Cardiac muscle cell (in vitro differentiated cells and primary cell): ENCODE results near the gene NFAM1. TPM values are rescaled to one million over a fixed set of nuclear protein-coding genes. Genes with fewer than 3 reads are reported as not detected.

Source experiments
- DNase-seq, 2 donors: peaks; one replicate each; pipeline versions ENCODE4 v3.0.0 to v3.0.0-alpha.2; 2010 to 2017; ENCODE audit warnings: low read depth in 1 of 2, low spot score in 1 of 2
- H3K27ac ChIP-seq: fragments of 200-600 bp; sonication (generic); 2 replicates; pipeline ENCODE4 v1.5.1; 2016
- H3K27me3 ChIP-seq: fragments of 200-600 bp; sonication (generic); 2 replicates; pipeline ENCODE4 v1.6.0; 2016; ENCODE audit warnings: control low read depth
- H3K36me3 ChIP-seq: fragments of 200-600 bp; sonication (generic); 2 replicates; pipeline ENCODE4 v1.5.1; 2016; ENCODE audit warnings: control low read depth
- H3K4me1 ChIP-seq: fragments of 200-600 bp; sonication (generic); 2 replicates; pipeline ENCODE4 v1.8.1; 2017; ENCODE audit warnings: low read depth, mild to moderate bottlenecking, mixed run types
- H3K4me3 ChIP-seq: fragments of 200-600 bp; sonication (generic); 2 replicates; pipeline ENCODE4 v1.5.1; 2016; ENCODE audit warnings: mild to moderate bottlenecking
- H3K9me3 ChIP-seq: fragments of 200-600 bp; sonication (generic); 2 replicates; pipeline ENCODE4 v1.5.1; 2017; ENCODE audit warnings: low read depth, mild to moderate bottlenecking, control low read depth
- polyA plus RNA-seq: library from polyadenylated mRNA; unstranded; fragments of >200 nt; fragmentation: Nextera tagmentation; extraction: Ambion mirVana; gene quantifications from 2 replicates; pipeline ENCODE4 v1.2.1, GENCODE V29; 2016
- total RNA-seq: library from RNA; depleted of rRNA; stranded (reverse); fragments of >200 nt; gene quantifications from 2 replicates; pipeline ENCODE4 v1.2.3, GENCODE V29; 2016
- TF ChIP-seq, protein P1 (sequence below): IDR thresholded peaks from 2 replicates; pipeline ENCODE4 v1.5.1; 2012; ENCODE audit warnings: low read depth, mild to moderate bottlenecking, low read length

NFAM1 gene
- total and polyA plus RNA-seq, 2 experiments from 2014 or later, result 0.97 to 2.1 TPM

- TF ChIP-seq, protein P1, sequence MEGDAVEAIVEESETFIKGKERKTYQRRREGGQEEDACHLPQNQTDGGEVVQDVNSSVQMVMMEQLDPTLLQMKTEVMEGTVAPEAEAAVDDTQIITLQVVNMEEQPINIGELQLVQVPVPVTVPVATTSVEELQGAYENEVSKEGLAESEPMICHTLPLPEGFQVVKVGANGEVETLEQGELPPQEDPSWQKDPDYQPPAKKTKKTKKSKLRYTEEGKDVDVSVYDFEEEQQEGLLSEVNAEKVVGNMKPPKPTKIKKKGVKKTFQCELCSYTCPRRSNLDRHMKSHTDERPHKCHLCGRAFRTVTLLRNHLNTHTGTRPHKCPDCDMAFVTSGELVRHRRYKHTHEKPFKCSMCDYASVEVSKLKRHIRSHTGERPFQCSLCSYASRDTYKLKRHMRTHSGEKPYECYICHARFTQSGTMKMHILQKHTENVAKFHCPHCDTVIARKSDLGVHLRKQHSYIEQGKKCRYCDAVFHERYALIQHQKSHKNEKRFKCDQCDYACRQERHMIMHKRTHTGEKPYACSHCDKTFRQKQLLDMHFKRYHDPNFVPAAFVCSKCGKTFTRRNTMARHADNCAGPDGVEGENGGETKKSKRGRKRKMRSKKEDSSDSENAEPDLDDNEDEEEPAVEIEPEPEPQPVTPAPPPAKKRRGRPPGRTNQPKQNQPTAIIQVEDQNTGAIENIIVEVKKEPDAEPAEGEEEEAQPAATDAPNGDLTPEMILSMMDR, result no peak
- Histone ChIP-seq H3K4me1 (peaks cover 21% of the 10 kb centered on the region), H3K9me3 (no peaks in the 10 kb centered on the region), H3K36me3 (no peaks in the 10 kb centered on the region), H3K27ac (no peak overlapping the region), H3K27me3 (no peaks in the 10 kb centered on the region), H3K4me3 (no peak overlapping the region)
- peak in 1 of 2 donors; percentile 36 for DNase-seq
Observed at GRCh38 chr22:42433754-42434682, 1.8 kb upstream of the NFAM1 start.

DNA sequence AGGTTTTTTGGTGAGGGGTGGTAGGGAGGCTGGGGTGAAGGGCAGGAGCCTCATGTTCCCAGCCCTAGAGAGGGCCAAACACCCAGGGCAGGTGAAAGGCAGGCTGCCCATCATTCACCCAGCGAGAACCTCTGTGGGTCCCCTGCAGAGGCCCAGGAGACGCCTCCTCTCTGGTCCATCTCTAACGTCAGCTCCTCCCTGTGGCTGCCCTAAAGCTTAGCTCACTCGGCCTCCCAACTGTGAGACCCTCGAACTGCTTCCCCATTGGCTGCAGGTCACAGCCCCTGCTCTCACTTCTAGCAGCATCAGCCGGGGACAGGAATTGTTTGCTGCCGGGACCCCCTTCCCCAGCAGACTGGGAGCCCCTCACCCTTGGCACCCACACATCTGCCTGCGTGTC is 615 bp upstream of the NFAM1 start:
- no peak for DNase-seq
- Histone ChIP-seq H3K9me3 (no peaks in the 10 kb centered on the region), H3K36me3 (no peaks in the 10 kb centered on the region), H3K4me1 (peaks cover 18% of the 10 kb centered on the region), H3K4me3 (no peak overlapping the region), H3K27ac (no peak overlapping the region), H3K27me3 (no peaks in the 10 kb centered on the region)
- TF ChIP-seq, protein P1, result no peak

- no peak for DNase-seq
- H3K4me1 ChIP-seq, result peaks cover 18% of the 10 kb centered on the region
- H3K36me3 ChIP-seq, result no peaks in the 10 kb centered on the region
- TF ChIP-seq, protein P1, result no peak
- H3K27me3 ChIP-seq, result no peaks in the 10 kb centered on the region
- H3K9me3 ChIP-seq, result no peaks in the 10 kb centered on the region
- no peak overlapping the region for H3K4me3 ChIP-seq
- H3K27ac ChIP-seq, result no peak overlapping the region
Observed at GRCh38 chr22:42431401-42432019, 693 bp downstream of the NFAM1 start.

- TF ChIP-seq, protein P1, result no peak
- H3K27me3 ChIP-seq, result no peaks in the 10 kb centered on the region
- H3K4me1 ChIP-seq, result peaks cover 18% of the 10 kb centered on the region
- H3K9me3 ChIP-seq, result no peaks in the 10 kb centered on the region
- DNase-seq, result no peak
- H3K4me3 ChIP-seq, result no peak overlapping the region
- H3K36me3 ChIP-seq, result no peaks in the 10 kb centered on the region
- H3K27ac ChIP-seq, result no peak overlapping the region
Observed at GRCh38 chr22:42430528-42431125, 1.6 kb downstream of the NFAM1 start.

- Histone ChIP-seq H3K27ac (no peak overlapping the region), H3K27me3 (no peaks in the 10 kb centered on the region), H3K4me3 (no peak overlapping the region), H3K4me1 (peaks cover 18% of the 10 kb centered on the region), H3K9me3 (no peaks in the 10 kb centered on the region), H3K36me3 (no peaks in the 10 kb centered on the region)
- no peak for DNase-seq
- TF ChIP-seq, protein P1, result no peak
Observed at GRCh38 chr22:42428760-42429159, 3.4 kb downstream of the NFAM1 start.
